NB4 (cell line): Measurements from ENCODE around the gene CTTN.

Experiments
- CTCF ChIP-seq: IDR thresholded peaks from one replicate; pipeline ENCODE4 v1.5.1; 2012; ENCODE audit warnings: low read depth, low read length
- MAX ChIP-seq: IDR thresholded peaks from 2 replicates; pipeline ENCODE4 v1.6.1; 2011; ENCODE audit warnings: low read depth, low read length
- POLR2A ChIP-seq: IDR thresholded peaks from 2 replicates; pipeline ENCODE4 v1.6.1; 2011; ENCODE audit warnings: mild to moderate bottlenecking; ENCODE audit not compliant: insufficient read length; ENCODE audit errors: extremely low read depth

GRCh38 chr11:70377645-70378044, 20.7 kb upstream of the CTTN start:
- TF ChIP-seq CTCF: no peak
- TF ChIP-seq POLR2A: no peak
- TF ChIP-seq MAX: no peak
